Spleen (tissue), 11 donors: ENCODE measurements around the gene SH3RF3. TPM values are rescaled to one million over a fixed set of nuclear protein-coding genes. Genes with fewer than 3 reads are reported as not detected.

ENCODE experiments used
- DNase-seq: peaks from one replicate; pipeline ENCODE4 v3.0.0-alpha.2; 2020
- H3K27ac ChIP-seq, 8 donors: fragments of 200-600 bp; sonication (generic) in 7 of 8; 1 replicate in 4 of 8; 2 replicates in 4 of 8; pipeline versions ENCODE4 v1.5.0 to v1.8.0; 2016 to 2021; ENCODE audit warnings: inconsistent platforms in 4 of 8, mild to moderate bottlenecking in 4 of 8, moderate library complexity in 1 of 8
- H3K27me3 ChIP-seq, 7 donors: fragments of 200-600 bp; sonication (generic) in 6 of 7; replicated peaks in 1 of 7; 1 replicate in 4 of 7; 2 replicates in 3 of 7; pipeline versions ENCODE4 v1.5.0 to v1.8.0; 2016 to 2021; ENCODE audit warnings: inconsistent platforms in 3 of 7, mild to moderate bottlenecking in 1 of 7
- H3K36me3 ChIP-seq, 6 donors: fragments of 200-600 bp; sonication (generic) in 5 of 6; 1 replicate in 4 of 6; 2 replicates in 2 of 6; pipeline versions ENCODE4 v1.5.0 to v1.8.0; 2016 to 2021; ENCODE audit warnings: inconsistent platforms in 2 of 6
- H3K4me1 ChIP-seq, 6 donors: fragments of 200-600 bp; sonication (generic) in 5 of 6; 1 replicate in 3 of 6; 2 replicates in 3 of 6; pipeline versions ENCODE4 v1.5.0 to v1.8.0; 2016 to 2021; ENCODE audit warnings: inconsistent platforms in 3 of 6
- H3K4me3 ChIP-seq, 8 donors: fragments of 200-600 bp; sonication (generic) in 7 of 8; 1 replicate in 4 of 8; 2 replicates in 4 of 8; pipeline versions ENCODE4 v1.5.0 to v1.8.0; 2016 to 2021; ENCODE audit warnings: inconsistent platforms in 4 of 8, mild to moderate bottlenecking in 4 of 8, moderate library complexity in 2 of 8
- H3K9me3 ChIP-seq, 8 donors: fragments of 200-600 bp; sonication (generic) in 7 of 8; 1 replicate in 4 of 8; 2 replicates in 4 of 8; pipeline versions ENCODE4 v1.5.0 to v1.8.0; 2016 to 2021; ENCODE audit warnings: inconsistent platforms in 4 of 8
- CTCF ChIP-seq, 11 experiments: fragments of 200-600 bp in 7 of 11; fragments of 450-650 bp in 4 of 11; sonication (generic) in 4 of 11; IDR thresholded peaks in 8 of 11; conservative IDR thresholded peaks in 3 of 11; 1 replicate in 7 of 11; 2 replicates in 4 of 11; pipeline versions ENCODE4 v1.4.0 to v1.8.0; 2016 to 2021; ENCODE audit warnings: antibody characterized with exemption in 11 of 11, inconsistent platforms in 4 of 11, mild to moderate bottlenecking in 1 of 11
- POLR2A ChIP-seq, 3 donors: fragments of 450-650 bp; IDR thresholded peaks; one replicate each; pipeline ENCODE4 v1.5.1; 2017; ENCODE audit warnings: antibody characterized with exemption in 3 of 3, mild to moderate bottlenecking in 1 of 3
- POLR2AphosphoS5 ChIP-seq, 3 donors: sonication (generic); formaldehyde crosslinking; IDR thresholded peaks; one replicate each; pipeline ENCODE4 v1.5.1; 2017; ENCODE audit warnings: antibody characterized with exemption in 3 of 3
- WGBS, 5 donors: extraction: QIAGEN DNeasy Blood & Tissue Kit in 3 of 5; methylation state at CpG; one replicate each; pipeline versions ENCODE4 v1.1.5 to v1.1.7; 2013 to 2018; 5-methylcytosine and 5-hydroxymethylcytosine counted together
- intact Hi-C: fragments of 100-400 bp; cut with DNase I; formaldehyde crosslinking; loops from one replicate; pipeline ENCODE4 v1.15.0; 2023; ENCODE audit warnings: low total_unique reads
- polyA plus RNA-seq, 3 donors: library from polyadenylated mRNA; stranded (reverse); fragments of 200-250 nt; gene quantifications; one replicate each; pipeline ENCODE4 v1.2.1, GENCODE V29; 2013
- total RNA-seq, 7 donors: library from RNA; depleted of rRNA in 3 of 7; stranded (reverse); fragments of >200 nt in 3 of 7; fragmentation: NEBNext Ultra II Directional in 4 of 7; extraction: Animal tissue kit (Norgen Biotek cat#: 25700) in 4 of 7; gene quantifications; one replicate each; pipeline versions ENCODE4 v1.1.0 to v1.2.1, GENCODE V29; 2016 to 2021
- donor health status: healthy with polysubstance abuse.
- donor health status: DM: no; HTN: no; CAD: no; lungs with moderate emphysema.
- donor health status: DM: no; HTN: no; CAD: no.
- donor health status: Bipolar disorder and iron deficiency.
- donor health status: healthy.
- donor health status: DM: no; HTN: no; CAD: no.
- donor health status: DM: yes; HTN: yes; CAD: no.

Gene SH3RF3
- total and polyA plus RNA-seq, 10 donors = 1.3 to 7.6 (median 4.7) TPM

GRCh38 chr2:109375656-109376055 is 246.7 kb downstream of the SH3RF3 start:
- H3K4me1 ChIP-seq = no peaks in the 10 kb centered on the region
- H3K36me3 ChIP-seq = peaks cover 0 to 13% (median 0%) of the 10 kb centered on the region in 6 donors

GRCh38 chr2:109376115-109376514 is 247.1 kb downstream of the SH3RF3 start:
- H3K9me3 ChIP-seq = no peaks in the 10 kb centered on the region
- H3K4me3 ChIP-seq = no peak overlapping the region
- H3K4me1 ChIP-seq = no peaks in the 10 kb centered on the region
- H3K36me3 ChIP-seq = peaks cover 0 to 13% (median 0%) of the 10 kb centered on the region in 6 donors
- intact Hi-C loops = no loop called here
- no peak for TF ChIP-seq POLR2AphosphoS5 (IDR thresholded peaks at IDR 0.05)
- no peak overlapping the region for H3K27ac ChIP-seq
- WGBS, 5 donors = 79 to 91% (median 87%) methylated on average over 7 of the region's 7 CpGs
- peak; percentile 25 for DNase-seq
- H3K27me3 ChIP-seq = no peaks in the 10 kb centered on the region

More at GRCh38 chr2:109375656-109376055, 246.7 kb downstream of the SH3RF3 start:
- WGBS, 5 donors = 86 to 93% (median 89%) methylated on average over 5 to 7 of the region's 7 CpGs
- no peak overlapping the region for H3K27ac ChIP-seq
- TF ChIP-seq POLR2AphosphoS5 (IDR thresholded peaks at IDR 0.05) (no peak), POLR2A (IDR thresholded peaks at IDR 0.05) (no peak), CTCF (IDR thresholded peaks at IDR 0.05 in 8 of 11, conservative IDR thresholded peaks at IDR 0.05 in 3 of 11) (no peak)
- no peaks in the 10 kb centered on the region for H3K27me3 ChIP-seq
- intact Hi-C loops = no loop called here
- no peaks in the 10 kb centered on the region for H3K9me3 ChIP-seq
- H3K4me3 ChIP-seq = no peak overlapping the region
- peak; percentile 36 for DNase-seq

- Histone ChIP-seq H3K27ac (no peak overlapping the region), H3K4me3 (no peak overlapping the region), H3K9me3 (no peaks in the 10 kb centered on the region), H3K27me3 (no peaks in the 10 kb centered on the region), H3K36me3 (peaks cover 0 to 8% (median 0%) of the 10 kb centered on the region in 6 donors), H3K4me1 (no peaks in the 10 kb centered on the region)
- 87 to 95% (median 92%) methylated on average over 13 of the region's 13 CpGs for WGBS, 5 donors
- intact Hi-C loops = no loop called here
- peak; percentile 27 for DNase-seq
- TF ChIP-seq CTCF (IDR thresholded peaks at IDR 0.05 in 8 of 11, conservative IDR thresholded peaks at IDR 0.05 in 3 of 11) = no peak
- no peak for TF ChIP-seq POLR2AphosphoS5 (IDR thresholded peaks at IDR 0.05)
- TF ChIP-seq POLR2A (IDR thresholded peaks at IDR 0.05) = no peak
These were observed 247.9 kb downstream of the SH3RF3 start for GRCh38 chr2:109376796-109377495.

- Histone ChIP-seq H3K4me1 (peaks cover under 1 to 10% (median 5%) of the 10 kb centered on the region in 6 donors), H3K27ac (no peak overlapping the region), H3K27me3 (no peaks in the 10 kb centered on the region), H3K36me3 (no peaks in the 10 kb centered on the region), H3K9me3 (no peaks in the 10 kb centered on the region), H3K4me3 (no peak overlapping the region)
- TF ChIP-seq CTCF (IDR thresholded peaks at IDR 0.05 in 8 of 11, conservative IDR thresholded peaks at IDR 0.05 in 3 of 11) = no peak
- no peak for TF ChIP-seq POLR2A (IDR thresholded peaks at IDR 0.05)
- TF ChIP-seq POLR2AphosphoS5 (IDR thresholded peaks at IDR 0.05) = no peak
- WGBS, 5 donors = 84 to 94% (median 92%) methylated on average over 7 of the region's 7 CpGs
- DNase-seq = peak; percentile 47
- intact Hi-C loops = no loop called here
These were observed 249.0 kb downstream of the SH3RF3 start for GRCh38 chr2:109377976-109378375.
